SIG-M5 treated with dmso at 0.1 percent for 504 hours (cell line): ENCODE results near the gene ABLIM1.
"Not testable (repeated sequence)": the region's sequence is repeated elsewhere in the genome, so short reads cannot be mapped to it uniquely, and the experiment has no call there.

Source experiments
- DNase-seq: peaks from one replicate; lab custom pipeline; 2025; ENCODE audit not compliant: unreplicated experiment; lab: John Stamatoyannopoulos, UW

The ABLIM1 gene

DNA sequence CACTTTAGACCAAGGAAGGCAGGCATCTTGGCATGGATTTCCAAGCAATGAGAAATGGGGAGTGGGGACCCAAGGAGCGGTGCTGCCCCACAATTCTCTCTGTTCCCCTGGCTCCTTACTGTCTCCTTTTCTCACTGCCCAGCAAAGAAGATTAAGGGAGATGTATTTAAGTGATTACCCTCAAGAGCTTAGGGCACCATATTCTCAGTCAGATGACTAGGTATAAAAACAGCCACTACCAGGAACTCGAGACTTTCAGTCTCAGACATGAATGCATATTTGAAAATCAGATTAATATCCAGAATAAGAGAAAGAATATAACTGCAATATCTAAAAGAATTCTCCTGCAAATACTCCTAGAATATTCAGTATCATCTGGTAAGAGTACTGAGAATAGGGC lies at the start of gene ABLIM1:
ABLIM1 (minus strand) TSS at position 101 of the 400 bp plus-strand sequence; CDS start at position 26, 75 bp downstream.
- no peak for DNase-seq

DNA sequence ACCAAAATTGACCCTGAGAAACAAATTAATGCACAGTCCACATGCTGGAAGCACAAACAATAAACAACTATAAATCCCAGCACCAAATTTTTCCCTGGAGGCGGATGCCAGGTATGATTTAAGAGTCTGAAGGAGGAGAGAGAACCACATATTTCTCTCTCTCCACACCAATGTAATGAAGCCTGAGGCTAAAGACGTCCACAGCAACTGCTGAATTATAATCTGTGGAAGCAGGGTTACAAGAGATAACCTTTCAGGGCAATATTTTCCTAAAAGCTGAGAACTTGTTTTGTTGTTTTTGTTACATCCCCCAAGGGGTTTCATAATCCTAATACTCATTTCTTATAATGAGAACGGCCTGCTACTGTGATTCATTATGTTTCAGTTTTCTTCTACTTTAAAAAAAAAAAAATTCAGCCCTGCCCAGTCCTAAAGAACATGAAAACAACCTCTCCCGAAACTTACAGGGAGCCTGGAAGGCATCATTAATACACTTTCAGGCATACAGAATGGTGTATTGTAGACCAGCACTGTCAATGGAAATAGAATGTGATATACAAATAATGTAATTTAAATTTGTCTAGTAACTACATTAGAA lies 48.5 kb upstream of the ABLIM1 start:
- no peak for DNase-seq

DNA sequence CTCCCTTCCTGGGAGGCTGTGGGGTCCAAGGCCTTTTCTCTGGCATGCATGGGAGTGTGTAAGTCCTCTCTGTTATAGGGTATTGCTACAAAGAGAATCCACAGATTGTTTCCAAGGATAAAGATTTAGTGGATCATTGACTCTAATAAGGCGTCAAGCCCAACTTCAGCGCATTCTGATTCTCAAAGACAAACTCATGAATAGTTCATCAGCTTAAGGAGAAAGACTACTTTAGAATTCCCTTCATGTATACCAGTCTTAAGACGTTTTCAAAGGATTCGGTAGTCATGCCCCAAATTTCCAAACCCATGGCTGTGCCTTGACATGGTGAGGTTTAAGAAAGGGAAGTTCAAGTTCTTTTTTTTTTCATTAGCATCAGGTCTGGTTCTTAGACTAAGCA lies 46.6 kb upstream of the ABLIM1 start:
- DNase-seq, result no peak

DNA sequence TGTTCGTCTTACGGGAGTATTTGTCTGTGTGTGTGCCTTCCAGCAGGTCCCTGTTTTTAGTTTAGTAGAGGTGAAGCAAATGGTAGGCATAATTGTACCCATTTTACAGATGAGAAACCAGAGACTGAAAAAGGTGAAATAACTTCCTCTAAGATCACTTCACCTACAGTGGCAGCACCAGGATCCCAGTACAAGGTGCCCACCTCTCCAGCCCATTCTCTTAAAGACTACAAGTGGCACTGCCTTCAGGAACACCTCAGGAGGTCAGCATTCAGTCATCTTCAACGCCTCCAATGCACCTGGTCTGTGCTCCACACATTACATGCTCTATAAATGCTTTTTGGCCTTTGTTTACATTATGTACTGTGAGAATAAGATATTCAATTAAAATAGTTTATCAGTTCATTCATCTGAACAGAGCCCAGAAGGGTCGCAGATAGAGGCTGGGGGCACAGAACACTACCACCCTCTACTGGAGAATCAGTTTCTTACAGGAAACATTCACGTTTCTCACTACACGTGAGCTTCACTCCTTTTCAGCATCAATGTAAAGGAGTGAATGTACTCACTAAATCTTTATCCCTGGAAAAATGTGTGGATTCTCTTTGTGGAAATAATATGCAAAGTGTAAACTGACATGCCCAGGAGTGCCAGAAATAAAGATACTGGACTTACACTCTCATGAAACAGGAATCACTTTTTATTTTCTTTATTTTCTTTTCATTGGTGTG lies 45.5 kb upstream of the ABLIM1 start:
- no peak for DNase-seq

DNA sequence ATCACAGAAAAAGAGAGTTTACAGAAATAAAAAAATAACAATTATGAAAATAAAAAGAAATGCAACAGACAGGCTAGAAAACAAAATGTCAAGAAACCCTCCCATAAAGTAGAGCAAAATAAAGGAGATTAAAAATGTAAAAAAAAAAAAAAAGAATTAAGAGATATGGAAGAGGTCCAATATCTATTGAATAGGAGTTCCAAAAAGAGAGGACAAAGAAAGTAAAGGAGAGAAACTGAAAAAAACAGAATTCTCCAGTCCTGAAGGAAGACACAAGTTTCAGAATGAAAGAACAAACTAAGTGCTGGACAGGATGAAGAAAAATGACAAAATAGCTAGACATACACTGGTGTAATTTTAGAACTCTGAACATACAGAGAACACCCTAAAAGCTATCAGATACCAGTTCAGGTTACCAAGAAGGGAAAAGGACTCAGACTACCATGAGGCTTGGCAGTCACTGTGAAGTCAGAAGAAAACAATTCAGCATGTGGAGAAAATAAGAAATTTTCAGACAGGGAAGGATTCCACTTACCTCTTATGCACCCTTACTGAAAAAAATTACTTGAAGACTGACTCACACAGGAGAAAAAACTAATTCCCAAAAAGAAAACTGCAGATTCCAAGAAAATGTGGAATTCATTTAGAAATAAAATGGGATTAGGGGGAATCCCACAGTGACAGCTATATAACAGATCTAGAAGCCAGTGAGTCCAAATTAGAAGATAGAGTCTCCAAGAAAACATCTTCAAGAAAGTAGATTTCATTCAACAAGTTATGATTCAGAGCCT lies 40.4 kb upstream of the ABLIM1 start:
- DNase-seq, result no peak

DNA sequence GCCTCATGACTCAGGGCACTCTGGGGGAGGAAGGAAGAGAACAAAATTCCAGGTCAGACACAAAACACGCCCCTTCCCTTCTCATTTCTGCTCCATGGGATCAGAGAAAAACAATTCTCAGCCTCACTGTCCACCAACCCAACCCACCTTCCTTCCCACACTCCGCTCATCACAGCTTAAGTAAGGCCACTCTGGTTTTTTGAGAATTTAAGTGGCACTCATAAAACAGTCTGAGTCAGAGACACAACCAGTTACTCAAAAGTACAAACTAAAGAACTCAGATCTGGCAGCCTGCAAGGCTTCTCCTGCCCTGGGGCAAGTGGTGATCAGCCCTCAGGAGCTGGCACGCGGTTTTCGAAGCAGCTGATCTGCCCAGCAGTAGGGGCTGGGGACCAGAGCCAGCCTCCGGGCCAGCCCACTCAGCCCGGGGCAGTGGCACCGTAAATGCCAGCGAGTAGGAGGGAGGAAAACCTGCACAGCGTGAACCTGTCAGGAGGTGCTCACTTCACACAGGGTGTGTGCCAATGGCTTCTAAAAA lies 39.1 kb upstream of the ABLIM1 start:
- DNase-seq, result no peak

DNA sequence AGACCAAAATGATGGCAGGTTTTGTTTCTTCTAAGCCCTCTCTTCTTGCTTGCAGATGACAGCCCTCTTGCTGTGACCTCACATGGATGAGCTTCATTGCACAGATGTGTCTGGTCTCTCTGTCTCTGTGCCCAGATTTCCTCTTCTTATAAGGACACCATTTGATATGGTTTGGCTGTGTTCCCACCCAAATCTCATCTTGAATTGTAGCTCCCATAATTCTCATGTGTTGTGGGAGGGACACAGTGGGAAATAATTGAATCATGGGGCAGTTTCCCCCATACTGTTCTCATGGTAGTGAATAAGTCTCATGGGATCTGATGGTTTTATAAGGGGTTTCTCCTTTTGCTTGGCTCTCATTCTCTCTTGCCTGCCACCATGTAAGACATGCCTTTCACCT lies 38.2 kb upstream of the ABLIM1 start:
- DNase-seq, result not testable (repeated sequence)

DNA sequence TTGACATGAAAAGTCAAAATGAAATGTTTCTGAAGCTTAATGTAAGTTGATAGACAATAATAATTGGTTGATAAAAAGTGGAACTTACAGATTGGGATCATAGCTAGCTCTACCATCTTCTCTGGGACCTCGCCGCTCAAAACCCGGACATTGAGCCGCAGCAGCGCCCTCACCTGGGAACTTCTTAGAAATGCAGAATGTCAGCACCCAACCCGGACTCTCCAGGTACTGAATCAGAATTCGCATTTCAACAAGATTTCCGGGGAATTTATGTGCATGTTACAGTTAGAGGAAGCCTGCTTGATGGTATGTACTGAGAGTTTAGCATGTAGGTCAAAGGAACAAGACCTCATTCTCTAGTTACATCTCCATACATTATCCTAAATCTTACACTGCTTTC lies 36.7 kb upstream of the ABLIM1 start:
- no peak for DNase-seq

DNA sequence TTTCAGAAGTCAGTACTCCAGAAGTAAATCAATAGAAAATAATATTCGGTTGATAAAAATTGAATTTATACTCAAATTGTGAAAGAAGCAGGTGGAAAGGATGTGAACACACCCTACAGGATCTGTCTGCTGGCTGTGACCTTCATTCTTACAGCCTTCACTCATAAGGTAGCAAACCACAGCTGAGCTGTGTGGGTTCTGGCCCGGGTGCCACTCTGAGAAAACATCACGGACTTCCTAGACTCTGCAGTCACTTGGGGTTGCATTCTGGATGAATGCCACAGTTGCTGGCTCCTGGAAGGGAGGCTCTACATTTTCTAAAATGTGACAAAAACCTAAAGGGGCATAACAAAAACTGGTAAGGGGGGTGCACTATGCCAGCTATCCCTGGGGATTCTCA lies 36.0 kb upstream of the ABLIM1 start:
- DNase-seq, result no peak

DNA sequence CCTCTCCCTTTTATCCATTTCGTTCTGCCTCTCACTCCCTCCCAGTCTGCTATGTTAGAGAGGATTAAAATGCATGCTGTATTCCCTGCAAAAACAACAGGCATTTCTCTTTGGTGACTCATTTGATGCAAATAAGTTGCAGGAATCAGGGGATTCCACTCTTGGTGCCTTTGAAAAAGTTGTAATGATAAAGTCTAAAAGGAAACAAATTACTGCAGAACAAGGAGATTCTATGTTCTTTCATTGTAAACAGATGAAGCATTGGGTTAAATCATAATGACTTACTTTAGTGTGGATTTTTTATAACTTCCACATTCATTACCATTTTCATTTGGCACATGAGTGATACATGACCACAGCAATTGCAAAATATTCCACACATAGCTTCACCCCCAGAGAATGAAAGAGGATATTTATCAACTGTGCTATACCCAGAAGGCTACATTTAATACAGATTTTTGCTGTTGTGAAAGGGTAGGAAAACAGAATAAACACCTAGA lies 33.4 kb upstream of the ABLIM1 start:
- no peak for DNase-seq

DNA sequence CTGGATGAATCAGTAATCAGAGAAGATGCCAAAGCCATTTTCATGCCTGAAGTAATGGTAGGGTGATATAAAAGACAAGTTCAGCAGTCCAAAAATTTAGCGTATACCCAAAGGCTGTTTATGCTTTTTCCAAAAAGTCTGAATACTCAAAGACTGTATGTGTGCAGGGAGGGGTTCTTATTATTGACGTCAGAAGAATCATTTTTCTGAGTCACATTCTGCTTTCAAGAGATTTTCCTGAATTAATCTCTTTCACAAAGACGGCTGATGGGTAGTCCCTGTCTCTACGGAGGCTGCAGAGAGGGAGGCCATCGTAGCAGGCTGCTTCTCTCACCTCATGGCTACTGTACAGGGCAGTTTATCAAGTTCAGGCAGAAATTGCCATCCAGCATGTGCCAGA lies 30.7 kb upstream of the ABLIM1 start:
- DNase-seq, result no peak

DNA sequence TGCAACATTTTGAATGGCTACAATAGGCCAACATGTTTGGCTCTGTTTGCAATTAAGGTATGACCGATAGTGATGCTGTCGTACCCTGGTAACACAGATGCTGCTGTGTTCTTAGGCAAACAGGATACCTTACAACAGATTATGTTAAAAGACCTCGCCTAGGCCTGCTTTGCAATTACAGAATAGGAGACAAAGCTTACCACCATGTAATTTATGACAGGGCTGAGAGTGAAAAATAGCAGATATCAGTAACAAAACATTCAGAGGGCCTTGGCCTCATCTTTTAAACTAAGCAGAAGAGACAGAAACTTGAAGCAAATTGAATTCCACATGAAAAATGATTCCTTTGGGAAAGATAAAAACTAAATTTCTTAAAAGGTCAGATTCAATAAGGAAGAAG lies 29.4 kb upstream of the ABLIM1 start:
- DNase-seq, result no peak

DNA sequence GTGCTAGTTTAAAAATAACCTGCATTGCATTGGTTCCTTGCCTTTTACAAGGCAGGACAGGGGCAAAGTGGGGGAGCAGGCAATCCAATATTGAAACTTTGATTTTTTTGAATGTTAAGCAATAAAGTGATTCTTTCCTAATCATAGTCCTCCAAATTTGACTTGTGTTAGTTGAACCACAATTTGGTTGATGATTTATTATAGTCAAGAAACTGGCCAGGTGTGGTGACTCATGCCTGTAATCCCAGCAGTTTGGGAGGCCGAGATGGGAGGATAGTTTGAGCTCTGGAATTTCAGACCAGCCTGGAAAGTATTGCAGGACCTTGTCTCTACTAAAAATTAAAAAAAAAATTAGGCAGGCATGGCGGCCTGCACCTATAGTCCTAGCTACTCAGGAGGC lies 27.9 kb upstream of the ABLIM1 start:
- DNase-seq, result no peak

DNA sequence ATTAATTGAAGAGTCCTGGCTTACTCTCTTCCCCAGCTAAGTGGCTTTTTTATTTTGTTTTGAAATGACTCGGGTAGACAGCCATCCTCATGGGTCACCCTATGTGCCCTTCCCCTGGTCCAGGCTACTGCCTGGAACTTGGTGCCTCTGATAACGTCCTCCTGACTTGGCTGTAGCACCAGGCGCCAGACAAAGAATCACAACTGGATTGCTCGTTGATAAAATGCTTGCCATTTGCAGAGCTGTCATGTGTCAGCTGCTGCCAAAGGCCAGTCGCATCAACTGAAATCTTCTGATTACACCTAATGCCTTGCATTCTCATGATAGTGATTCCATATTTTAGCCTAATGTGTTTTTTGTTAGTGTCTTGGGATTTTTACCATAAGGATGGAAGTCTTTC lies 27.4 kb upstream of the ABLIM1 start:
- no peak for DNase-seq

DNA sequence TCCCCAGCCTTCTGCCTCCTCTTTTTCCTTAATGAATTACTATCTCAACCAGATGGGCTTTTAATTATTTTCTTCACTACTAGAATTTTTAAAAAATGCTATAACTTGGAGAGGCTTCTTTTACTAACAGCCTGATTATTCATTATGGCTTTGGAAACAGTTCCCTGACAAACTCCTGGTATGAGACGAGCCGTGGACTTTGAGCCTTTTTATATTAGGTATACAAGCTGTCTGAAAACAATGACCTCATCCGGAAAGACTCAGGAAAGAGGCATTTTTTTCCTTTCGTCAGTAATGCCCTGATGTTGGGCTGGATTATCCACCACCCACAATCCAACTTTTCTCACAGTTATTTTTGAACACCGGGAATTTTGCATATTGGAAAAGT lies 26.7 kb upstream of the ABLIM1 start:
- DNase-seq, result no peak

DNA sequence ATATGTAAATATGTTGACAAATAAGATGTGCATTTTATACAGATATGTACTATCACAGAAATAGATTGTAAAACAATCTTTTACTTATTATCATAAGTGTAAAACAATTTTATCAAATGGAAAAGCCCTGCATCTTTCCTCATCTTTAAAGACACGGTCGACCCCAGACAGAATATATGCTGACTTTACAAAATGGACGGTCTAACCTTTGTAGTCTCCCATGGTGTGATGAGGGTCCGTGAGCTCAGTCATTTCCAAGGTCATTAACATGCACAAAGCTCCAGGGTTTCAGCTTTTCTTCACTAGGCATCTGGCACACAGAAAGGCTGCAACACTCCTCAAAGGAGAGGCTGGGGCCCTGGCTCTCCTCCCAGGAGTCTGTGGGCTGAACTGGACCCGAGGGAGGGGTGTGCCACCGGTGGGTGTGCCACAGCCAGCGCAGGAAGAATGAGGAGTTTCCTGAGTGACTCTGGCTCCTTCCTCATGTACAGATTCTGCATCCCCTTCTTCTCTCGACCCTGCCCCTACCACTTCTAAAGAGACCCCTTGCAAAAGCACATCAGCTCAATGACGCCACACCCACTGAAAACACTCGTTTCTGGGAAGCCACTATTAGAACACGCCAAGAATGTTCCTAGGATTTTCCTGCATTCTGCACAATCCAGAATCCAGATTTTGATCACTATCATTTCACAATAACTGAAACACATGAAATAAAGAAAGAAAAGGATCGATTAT lies 26.2 kb upstream of the ABLIM1 start:
- no peak for DNase-seq

DNA sequence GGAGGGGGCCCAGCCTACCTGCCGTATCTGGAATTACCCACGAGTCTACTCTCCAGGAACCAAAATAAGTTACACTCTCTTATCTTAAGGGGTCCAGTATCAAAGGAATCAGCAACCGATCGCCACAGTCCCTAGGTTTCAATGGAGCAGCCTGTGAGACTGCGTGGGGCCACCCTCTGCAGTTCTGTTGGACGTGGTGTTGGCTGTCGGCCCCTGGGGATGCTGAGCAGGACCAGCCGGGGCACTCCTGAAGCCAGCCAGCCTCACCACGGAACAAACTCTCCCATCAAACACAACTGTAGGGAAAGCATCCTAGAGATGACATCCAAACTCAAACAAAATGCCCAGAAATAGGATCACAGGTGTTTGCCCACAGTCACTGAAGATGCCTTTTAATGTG lies 25.5 kb upstream of the ABLIM1 start:
- no peak for DNase-seq

DNA sequence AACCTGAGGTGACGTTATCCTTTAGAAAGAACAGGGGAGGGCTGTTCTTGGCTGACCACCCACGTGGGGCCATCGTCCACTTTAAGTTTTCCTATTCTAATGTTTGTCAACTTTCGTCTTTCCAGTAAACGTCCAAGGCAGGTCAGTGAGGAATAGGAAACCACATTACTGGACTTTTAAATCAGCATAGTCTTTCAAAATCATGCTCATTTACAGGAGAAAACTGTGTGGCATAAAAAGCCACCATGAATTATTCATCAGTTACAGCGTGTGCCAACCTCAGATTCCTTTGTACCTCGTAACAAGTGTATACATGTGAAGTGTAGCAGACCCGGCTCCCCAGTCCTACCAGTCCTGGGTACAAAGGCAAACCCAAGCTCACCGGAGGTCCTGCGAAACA lies 25.1 kb upstream of the ABLIM1 start:
- DNase-seq, result no peak

DNA sequence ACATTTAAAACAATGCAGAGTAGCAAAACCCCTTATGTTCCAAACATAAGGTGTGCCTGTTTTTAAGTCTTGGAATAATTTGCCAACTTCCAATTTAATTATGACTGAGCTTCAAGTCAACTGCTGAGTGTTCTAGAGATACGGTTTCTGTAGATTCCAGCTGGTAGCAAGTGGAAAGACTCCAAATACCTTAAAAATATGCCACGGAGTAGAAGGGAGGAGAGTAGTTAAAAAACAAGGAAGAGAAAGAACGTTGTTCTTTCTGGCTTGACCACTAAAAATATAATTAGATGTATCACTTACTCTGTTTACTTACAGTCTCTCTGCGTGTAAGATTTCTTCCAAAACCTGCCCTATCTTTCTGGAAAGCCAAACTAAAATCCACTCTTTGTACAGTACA lies 24.5 kb upstream of the ABLIM1 start:
- DNase-seq, result no peak

DNA sequence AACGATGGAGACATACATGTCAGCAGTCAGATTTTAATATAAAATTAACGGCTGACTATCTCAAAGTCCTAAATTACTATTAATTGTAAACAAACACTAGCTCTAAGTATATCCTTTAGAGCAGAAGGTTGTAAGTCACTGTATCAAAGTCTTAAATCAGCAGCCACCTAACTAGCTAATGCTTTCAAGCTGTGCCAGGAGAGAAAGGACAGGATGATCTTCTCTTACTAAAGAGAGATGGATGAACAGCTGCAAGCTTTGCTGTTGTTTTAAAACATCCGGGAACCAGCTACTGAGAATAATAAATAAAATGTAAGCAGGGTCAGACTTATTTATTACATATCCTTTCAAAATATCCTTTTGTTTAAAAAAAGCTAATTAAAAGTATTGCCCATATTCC lies 24.0 kb upstream of the ABLIM1 start:
- DNase-seq, result no peak

DNA sequence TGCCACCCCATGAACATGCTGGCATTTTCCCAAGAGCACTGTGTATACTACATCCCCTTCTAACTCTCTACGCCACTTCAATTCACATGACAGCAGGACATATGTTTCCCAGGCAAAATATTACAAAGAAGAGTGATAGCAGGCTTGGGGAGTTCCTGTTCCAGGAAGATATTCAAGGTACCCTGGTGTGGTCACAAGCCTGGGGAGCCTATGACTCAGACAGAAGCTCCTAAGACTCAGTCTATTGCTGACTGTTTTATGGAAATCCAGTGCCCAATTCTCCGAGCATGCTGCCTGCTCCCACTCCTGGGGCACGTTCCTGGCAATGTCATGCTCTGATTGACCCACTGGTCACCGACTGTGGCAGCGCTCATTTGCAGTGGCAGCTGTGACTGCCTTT lies 23.5 kb upstream of the ABLIM1 start:
- no peak for DNase-seq
